OCI-LY3 (cell line): ENCODE data around the gene PHACTR2.
A peak's percentile ranks its signal among the peaks of the same experiment; 100 is the strongest.

Experiments
- H2AFZ ChIP-seq: fragments of 200-600, 300-600 bp; shearing (Covaris generic); 2 replicates; pipeline ENCODE4 v1.6.0; 2014; ENCODE audit warnings: antibody characterized with exemption, low read depth, low read length
- H3K27ac ChIP-seq: fragments of 200-600, 300-600 bp; sonication (generic); 2 replicates; pipeline ENCODE4 v1.5.1; 2014; ENCODE audit warnings: mild to moderate bottlenecking, low read length, moderate library complexity, mixed read lengths
- H3K27me3 ChIP-seq: fragments of 200-600, 300-600 bp; sonication (generic); 2 replicates; pipeline ENCODE4 v1.6.1; 2014; ENCODE audit warnings: low read depth, low read length, mixed read lengths
- H3K36me3 ChIP-seq: fragments of 200-600, 300-600 bp; sonication (generic); replicated peaks from 2 replicates; pipeline ENCODE3; 2014; ENCODE audit warnings: low read depth, low read length, mixed read lengths
- H3K4me1 ChIP-seq: fragments of 300-600, 200-600 bp; sonication (generic); 2 replicates; pipeline ENCODE4 v1.6.1; 2014; ENCODE audit warnings: low read length, mixed read lengths
- H3K4me2 ChIP-seq: fragments of 200-600, 300-600 bp; sonication (generic); 2 replicates; pipeline ENCODE4 v1.6.1; 2014; ENCODE audit warnings: low read length, mixed read lengths
- H3K4me3 ChIP-seq: fragments of 300-600, 200-600 bp; sonication (generic); 2 replicates; pipeline ENCODE4 v1.5.1; 2014; ENCODE audit warnings: antibody characterized with exemption, mild to moderate bottlenecking, low read length, moderate library complexity
- H3K79me2 ChIP-seq: fragments of 300-600, 200-600 bp; shearing (Covaris generic); 2 replicates; pipeline ENCODE4 v1.6.1; 2014; ENCODE audit warnings: mild to moderate bottlenecking, low read length, mixed read lengths
- H3K9ac ChIP-seq: fragments of 300-600, 200-600 bp; shearing (Covaris generic); 2 replicates; pipeline ENCODE4 v1.6.0; 2014; ENCODE audit warnings: mild to moderate bottlenecking, low read length, moderate library complexity
- H3K9me3 ChIP-seq: fragments of 200-600, 300-600 bp; shearing (Covaris generic); 2 replicates; pipeline ENCODE4 v1.6.1; 2014; ENCODE audit warnings: low read length, mixed read lengths; ENCODE audit not compliant: insufficient read depth
- H4K20me1 ChIP-seq: fragments of 200-600, 300-600 bp; sonication (generic); 2 replicates; pipeline ENCODE4 v1.6.1; 2016; ENCODE audit warnings: low read length, mixed read lengths; ENCODE audit not compliant: insufficient read depth
- CTCF ChIP-seq: fragments of 200-600, 300-600 bp; sonication (generic); IDR thresholded peaks from 2 replicates; pipeline ENCODE4 v1.5.1; 2014; ENCODE audit warnings: antibody characterized with exemption, low read length, low read depth
- EZH2phosphoT487 ChIP-seq: fragments of 200-600 bp; shearing (Covaris generic); IDR thresholded peaks from 2 replicates; pipeline ENCODE4 v1.6.1; 2018; ENCODE audit warnings: antibody characterized with exemption, mixed run types, low read depth

PHACTR2 gene

GRCh38 chr6:143727035-143727434 lies 49.3 kb downstream of the PHACTR2 start:
- Histone ChIP-seq H3K4me3 (no peak overlapping the region), H3K27ac (no peak overlapping the region), H3K9me3 (no peaks in the 10 kb centered on the region), H4K20me1 (peaks cover 11% of the 10 kb centered on the region), H3K4me1 (peaks cover 25% of the 10 kb centered on the region), H3K27me3 (no peaks in the 10 kb centered on the region; the same call in 1 of the 2 replicates), H3K36me3 (peaks cover 8% of the 10 kb centered on the region), H3K9ac (no peak overlapping the region), H3K4me2 (peak overlapping the region; percentile 62), H3K79me2 (no peaks in the 10 kb centered on the region), H2AFZ (no peak overlapping the region)
- no peak for TF ChIP-seq CTCF
- no peak for TF ChIP-seq EZH2phosphoT487

GRCh38 chr6:143731789-143732188 lies 54.0 kb downstream of the PHACTR2 start:
- peak overlapping the region; percentile 43 for H3K4me2 ChIP-seq
- H3K4me1 ChIP-seq, result peaks cover 29% of the 10 kb centered on the region
- H3K36me3 ChIP-seq, result no peaks in the 10 kb centered on the region
- no peak overlapping the region for H3K4me3 ChIP-seq
- H4K20me1 ChIP-seq, result peaks cover 2% of the 10 kb centered on the region; the same call in 1 of the 2 replicates
- no peaks in the 10 kb centered on the region; the same call in 1 of the 2 replicates for H3K27me3 ChIP-seq
- H3K9ac ChIP-seq, result no peak overlapping the region
- H3K27ac ChIP-seq, result no peak overlapping the region
- H2AFZ ChIP-seq, result no peak overlapping the region
- TF ChIP-seq EZH2phosphoT487 (no peak), CTCF (no peak)
- no peaks in the 10 kb centered on the region for H3K79me2 ChIP-seq
- H3K9me3 ChIP-seq, result no peaks in the 10 kb centered on the region

GRCh38 chr6:143732536-143732935 lies 54.8 kb downstream of the PHACTR2 start:
- Histone ChIP-seq H3K4me2 (peak overlapping the region; percentile 43), H3K9me3 (no peaks in the 10 kb centered on the region)
- TF ChIP-seq EZH2phosphoT487, result no peak
- TF ChIP-seq CTCF, result no peak

GRCh38 chr6:143733510-143733909 lies 55.7 kb downstream of the PHACTR2 start:
- H3K9me3 ChIP-seq, result no peaks in the 10 kb centered on the region
- peaks cover 21% of the 10 kb centered on the region for H3K4me1 ChIP-seq
- no peak overlapping the region for H3K4me2 ChIP-seq
- no peak overlapping the region for H3K9ac ChIP-seq
- H2AFZ ChIP-seq, result no peak overlapping the region
- no peak overlapping the region for H3K4me3 ChIP-seq
- H3K27me3 ChIP-seq, result no peaks in the 10 kb centered on the region
- TF ChIP-seq EZH2phosphoT487 (no peak), CTCF (no peak)
- H4K20me1 ChIP-seq, result no peaks in the 10 kb centered on the region
- H3K36me3 ChIP-seq, result no peaks in the 10 kb centered on the region
- no peaks in the 10 kb centered on the region for H3K79me2 ChIP-seq
- no peak overlapping the region for H3K27ac ChIP-seq

More at GRCh38 chr6:143732536-143732935, 54.8 kb downstream of the PHACTR2 start:
- H3K36me3 ChIP-seq, result no peaks in the 10 kb centered on the region
- H3K9ac ChIP-seq, result no peak overlapping the region
- H3K4me3 ChIP-seq, result no peak overlapping the region
- peaks cover 21% of the 10 kb centered on the region for H3K4me1 ChIP-seq
- H4K20me1 ChIP-seq, result no peaks in the 10 kb centered on the region
- no peak overlapping the region for H2AFZ ChIP-seq
- no peaks in the 10 kb centered on the region for H3K79me2 ChIP-seq
- no peak overlapping the region for H3K27ac ChIP-seq
- H3K27me3 ChIP-seq, result no peaks in the 10 kb centered on the region
